HG03097 (cell line): ENCODE results near the gene ZNF747.

Experiments
- ATAC-seq: cut with Tn5 transposase; IDR thresholded peaks from one replicate; pipeline ENCODE4 v1.9.1; 2021; ENCODE audit not compliant: unreplicated experiment, low FRiP score

Gene ZNF747

GRCh38 chr16:30519120-30520049 lies 15.3 kb downstream of the ZNF747 start:
- no peak for ATAC-seq

GRCh38 chr16:30518552-30518951 lies 16.1 kb downstream of the ZNF747 start:
- ATAC-seq, result no peak

- ATAC-seq, result no peak
Observed at GRCh38 chr16:30515275-30515674, 19.4 kb downstream of the ZNF747 start.

GRCh38 chr16:30511509-30511908 lies 23.1 kb downstream of the ZNF747 start:
- no peak for ATAC-seq

GRCh38 chr16:30510376-30510938 lies 24.2 kb downstream of the ZNF747 start:
- no peak for ATAC-seq

- ATAC-seq, result no peak
Observed at GRCh38 chr16:30509081-30509765, 25.4 kb downstream of the ZNF747 start.

GRCh38 chr16:30503403-30504296 lies 31.0 kb downstream of the ZNF747 start:
- ATAC-seq, result no peak

- ATAC-seq, result no peak
Observed at GRCh38 chr16:30499284-30499683, 35.4 kb downstream of the ZNF747 start.

- ATAC-seq, result no peak
Observed at GRCh38 chr16:30494709-30495108, 39.9 kb downstream of the ZNF747 start.

- no peak for ATAC-seq
Observed at GRCh38 chr16:30493941-30494488, 40.6 kb downstream of the ZNF747 start.

- ATAC-seq, result no peak
Observed at GRCh38 chr16:30491744-30492308, 42.8 kb downstream of the ZNF747 start.

GRCh38 chr16:30491229-30491628 lies 43.4 kb downstream of the ZNF747 start:
- no peak for ATAC-seq

- ATAC-seq, result no peak
Observed at GRCh38 chr16:30490210-30490609, 44.4 kb downstream of the ZNF747 start.

- ATAC-seq, result no peak
Observed at GRCh38 chr16:30488764-30489605, 45.7 kb downstream of the ZNF747 start.

- ATAC-seq, result no peak
Observed at GRCh38 chr16:30485818-30486436, 48.7 kb downstream of the ZNF747 start.

- no peak for ATAC-seq
Observed at GRCh38 chr16:30484887-30485286, 49.8 kb downstream of the ZNF747 start.

GRCh38 chr16:30482366-30482765 lies 52.3 kb downstream of the ZNF747 start:
- ATAC-seq, result no peak

- ATAC-seq, result no peak
Observed at GRCh38 chr16:30481381-30481780, 53.3 kb downstream of the ZNF747 start.
